HG03060 (cell line): ENCODE results near the gene CLMP.

Source experiments
- ATAC-seq: cut with Tn5 transposase; IDR thresholded peaks from one replicate; pipeline ENCODE4 v1.9.1; 2021; ENCODE audit warnings: low read depth, moderate number of reproducible peaks; ENCODE audit not compliant: unreplicated experiment

The CLMP gene

GRCh38 chr11:123040111-123040432 is 155.0 kb downstream of the CLMP start:
- no peak for ATAC-seq

GRCh38 chr11:123035831-123036230 is 159.2 kb downstream of the CLMP start:
- no peak for ATAC-seq

GRCh38 chr11:123034597-123034996 is 160.5 kb downstream of the CLMP start:
- ATAC-seq: no peak

GRCh38 chr11:123033895-123034294 is 161.2 kb downstream of the CLMP start:
- no peak for ATAC-seq

- no peak for ATAC-seq
Measured at GRCh38 chr11:123030517-123030916, 164.5 kb downstream of the CLMP start.

GRCh38 chr11:123020968-123021367 is 174.1 kb downstream of the CLMP start:
- ATAC-seq: no peak
